ENCODE measurements around the gene EPHB3.

The EPHB3 gene

DNA sequence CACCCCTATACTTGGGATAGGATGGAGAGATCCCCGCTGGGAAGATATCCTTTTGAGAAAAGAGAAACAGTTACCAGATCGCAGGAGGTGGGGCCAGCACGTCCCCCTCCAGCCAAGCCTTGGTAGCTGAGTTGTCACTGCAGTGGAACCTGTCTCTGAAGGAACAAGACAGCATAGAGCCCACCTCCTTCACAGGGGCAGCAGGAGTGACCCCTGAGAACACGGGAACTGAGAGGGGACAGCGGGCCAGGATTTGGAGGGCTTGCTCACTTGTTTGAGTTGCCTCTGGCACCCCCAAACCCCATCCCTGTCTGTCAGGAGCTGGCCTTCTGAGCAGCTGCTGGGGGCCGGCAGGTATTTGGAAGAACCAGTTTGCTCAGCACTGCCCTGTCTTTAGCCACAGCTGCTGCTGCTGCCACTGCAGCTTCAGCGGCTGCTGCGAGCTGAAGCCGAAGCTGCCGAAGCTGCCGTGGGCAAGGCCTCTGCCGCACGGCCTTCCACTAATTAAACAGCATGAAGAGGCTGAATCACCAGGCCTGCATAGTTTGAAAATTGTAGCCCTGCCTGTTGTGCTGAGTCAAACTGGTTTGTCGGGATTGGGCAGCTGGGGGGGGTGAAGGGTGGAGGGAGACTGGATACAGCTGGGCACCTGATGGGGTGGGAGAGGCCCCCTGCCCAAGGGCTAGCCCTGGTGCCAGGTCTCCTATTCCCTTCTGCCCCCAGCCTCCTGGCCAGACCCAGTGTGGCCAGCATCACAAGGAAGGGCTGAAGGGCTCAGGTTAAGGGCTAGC lies 4.0 kb downstream of the EPHB3 start:
- no peak overlapping the region; a peak in 1 of 22 replicates for H3K4me2 ChIP-seq
- peaks cover 19 to 66% (median 38%) of the 10 kb centered on the region in 10 experiments for H3K4me1 ChIP-seq
- peaks cover 0 to 86% (median 54%) of the 10 kb centered on the region in 11 experiments; a peak in 16 of 22 replicates for H4K20me1 ChIP-seq
- no peak overlapping the region for H3K27ac ChIP-seq
- H3K9me3 ChIP-seq (replicated peaks in 1 of 11), result no peaks in the 10 kb centered on the region
- TF ChIP-seq Cebpa-rat (IDR thresholded peaks at IDR 0.05), result no peak
- H3K9ac ChIP-seq, result no peak overlapping the region
- no peak overlapping the region for H3K4me3 ChIP-seq
- H3K27me3 ChIP-seq, result peaks cover 75 to 96% (median 91%) of the 10 kb centered on the region in 11 experiments
- no peaks in the 10 kb centered on the region for H3K36me3 ChIP-seq

DNA sequence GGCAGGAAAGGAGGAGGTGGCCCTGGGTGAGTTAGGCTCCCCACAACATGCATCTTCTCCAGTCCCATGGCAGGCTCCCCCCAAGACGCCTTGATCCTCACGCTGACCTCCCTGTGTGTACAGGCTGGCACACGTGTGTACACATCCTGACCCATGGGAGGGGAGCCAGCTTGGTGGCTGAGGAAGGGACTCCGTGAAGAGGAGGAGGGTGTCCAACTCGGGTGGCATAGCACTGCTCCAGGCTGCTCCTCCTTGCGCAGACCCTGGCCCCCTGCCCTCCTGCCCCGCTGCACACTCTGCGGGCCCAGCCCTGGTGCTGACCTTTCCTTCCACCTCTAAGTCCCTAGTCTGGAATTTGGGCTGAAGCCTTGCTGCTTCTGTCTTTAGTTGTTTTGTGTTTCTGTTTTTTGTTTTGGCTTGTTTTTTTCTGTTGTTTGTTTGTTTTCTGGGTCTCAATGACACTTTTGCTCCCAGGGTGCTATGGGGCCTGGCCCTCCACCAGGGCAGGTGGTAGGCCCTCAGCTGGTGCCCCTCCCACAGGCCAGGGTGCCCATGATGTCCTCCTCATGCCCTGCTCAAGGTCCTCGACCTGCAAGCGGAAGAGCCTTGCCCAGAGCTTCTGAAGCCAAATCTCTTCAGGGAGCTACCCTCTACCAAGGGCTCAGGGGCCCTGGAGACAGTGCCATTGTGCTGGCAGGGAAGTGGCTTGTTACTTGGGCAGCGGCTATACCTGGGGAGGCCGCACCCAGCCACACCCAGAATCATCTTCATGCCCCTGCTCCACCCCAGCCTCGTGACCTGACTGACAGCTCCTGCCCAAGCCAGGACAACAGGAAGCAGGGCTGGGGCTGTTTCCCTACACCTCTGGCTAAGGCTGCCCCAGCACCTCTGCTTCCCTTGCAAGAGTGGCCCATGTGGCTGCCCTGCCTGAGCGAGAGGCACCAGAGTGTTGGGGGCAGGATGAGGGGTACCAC lies 5.1 kb downstream of the EPHB3 start:
- peak overlapping the region in 7 of 11 experiments; percentile 4 to 96 (median 8); a peak in 6 of 22 replicates for H3K4me2 ChIP-seq
- no peak for TF ChIP-seq Cebpa-rat (IDR thresholded peaks at IDR 0.05)
- no peak overlapping the region for H3K27ac ChIP-seq
- no peak overlapping the region for H3K4me3 ChIP-seq
- H3K27me3 ChIP-seq, result peaks cover 74 to 100% (median 100%) of the 10 kb centered on the region in 11 experiments
- H3K9me3 ChIP-seq (replicated peaks in 1 of 11), result no peaks in the 10 kb centered on the region
- H3K9ac ChIP-seq, result no peak overlapping the region
- H3K4me1 ChIP-seq, result peaks cover 14 to 61% (median 33%) of the 10 kb centered on the region in 10 experiments; a peak in 19 of 20 replicates
- peaks cover 0 to 97% (median 54%) of the 10 kb centered on the region in 11 experiments; a peak in 16 of 22 replicates for H4K20me1 ChIP-seq
- no peaks in the 10 kb centered on the region for H3K36me3 ChIP-seq

DNA sequence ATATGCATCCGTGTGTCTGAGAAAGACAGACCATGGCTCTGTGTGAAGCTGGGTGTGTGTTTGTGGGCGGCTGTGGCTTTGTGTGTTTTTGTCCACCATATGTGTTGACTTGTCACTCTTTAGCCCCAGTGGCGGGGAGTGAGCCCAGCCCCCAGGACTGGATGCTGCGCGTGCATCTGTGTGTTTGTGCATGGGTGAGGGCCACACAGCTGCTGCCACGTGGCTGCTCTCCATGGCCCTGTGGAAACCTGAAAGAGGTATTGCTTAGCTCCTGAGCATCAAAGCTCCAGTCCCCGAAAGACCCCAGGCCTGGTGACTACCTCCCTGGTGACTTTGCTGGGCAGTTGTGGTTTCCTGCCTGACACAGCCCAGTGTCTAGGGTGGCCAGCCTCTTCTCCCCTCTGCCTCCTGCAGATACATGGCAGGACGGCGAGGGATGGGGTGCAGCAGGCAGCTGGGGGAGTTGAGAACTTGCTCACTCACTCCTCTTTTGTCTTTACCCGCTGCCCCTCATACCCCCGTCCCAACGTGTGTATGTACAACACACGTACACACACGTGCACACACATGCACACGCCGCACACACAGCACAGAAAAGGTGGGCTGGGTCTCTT lies 6.5 kb downstream of the EPHB3 start:
- H3K4me1 ChIP-seq, result peaks cover 14 to 55% (median 26%) of the 10 kb centered on the region in 10 experiments; a peak in 19 of 20 replicates
- peaks cover 0 to 5% (median 0%) of the 10 kb centered on the region in 11 experiments; a peak in 3 of 22 replicates for H3K36me3 ChIP-seq
- H3K9me3 ChIP-seq (replicated peaks in 1 of 11), result no peaks in the 10 kb centered on the region
- no peak overlapping the region for H3K9ac ChIP-seq
- H3K27me3 ChIP-seq, result peaks cover 61 to 93% (median 88%) of the 10 kb centered on the region in 11 experiments
- H3K27ac ChIP-seq, result no peak overlapping the region
- peak overlapping the region; percentile 34 to 99 (median 96); a peak in 21 of 22 replicates for H3K4me2 ChIP-seq
- peak overlapping the region in 2 of 10 experiments; percentile 59 to 72; a peak in 2 of 20 replicates for H3K4me3 ChIP-seq
- TF ChIP-seq Cebpa-rat (IDR thresholded peaks at IDR 0.05), result no peak
- H4K20me1 ChIP-seq, result peaks cover 0 to 96% (median 41%) of the 10 kb centered on the region in 11 experiments; a peak in 16 of 22 replicates

DNA sequence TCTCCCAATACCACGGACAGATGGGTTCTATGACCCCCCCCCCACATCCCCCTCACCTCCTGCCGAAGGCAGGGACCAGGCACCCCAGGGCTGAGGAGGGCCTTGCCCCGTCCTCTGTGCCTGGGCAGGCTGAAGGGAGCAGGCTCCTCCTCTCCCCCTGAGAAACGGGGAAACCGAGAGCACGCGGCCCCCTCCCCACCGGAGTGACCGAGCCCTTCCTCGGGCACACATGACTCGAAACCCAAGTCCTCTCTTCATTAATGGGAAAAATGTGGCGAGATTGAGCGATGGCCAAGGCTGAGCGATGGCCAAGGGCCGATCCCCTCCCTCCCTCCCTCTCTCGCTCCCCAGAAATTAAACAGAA lies 7.0 kb downstream of the EPHB3 start:
- H3K27ac ChIP-seq, result no peak overlapping the region
- H3K36me3 ChIP-seq, result peaks cover 0 to 6% (median 0%) of the 10 kb centered on the region in 11 experiments; a peak in 3 of 22 replicates
- peaks cover 0 to 96% (median 36%) of the 10 kb centered on the region in 11 experiments; a peak in 15 of 22 replicates for H4K20me1 ChIP-seq
- H3K4me1 ChIP-seq, result peaks cover 14 to 54% (median 31%) of the 10 kb centered on the region in 10 experiments; a peak in 19 of 20 replicates
- TF ChIP-seq Cebpa-rat (IDR thresholded peaks at IDR 0.05), result no peak
- H3K27me3 ChIP-seq, result peaks cover 56 to 89% (median 83%) of the 10 kb centered on the region in 11 experiments
- no peaks in the 10 kb centered on the region for H3K9me3 ChIP-seq (replicated peaks in 1 of 11)
- peak overlapping the region in 9 of 10 experiments; percentile 52 to 72 (median 59); a peak in 12 of 20 replicates for H3K4me3 ChIP-seq
- peak overlapping the region in 3 of 11 experiments; percentile 54 to 73 (median 63); a peak in 4 of 22 replicates for H3K9ac ChIP-seq
- peak overlapping the region; percentile 88 to 99 (median 97) for H3K4me2 ChIP-seq

DNA sequence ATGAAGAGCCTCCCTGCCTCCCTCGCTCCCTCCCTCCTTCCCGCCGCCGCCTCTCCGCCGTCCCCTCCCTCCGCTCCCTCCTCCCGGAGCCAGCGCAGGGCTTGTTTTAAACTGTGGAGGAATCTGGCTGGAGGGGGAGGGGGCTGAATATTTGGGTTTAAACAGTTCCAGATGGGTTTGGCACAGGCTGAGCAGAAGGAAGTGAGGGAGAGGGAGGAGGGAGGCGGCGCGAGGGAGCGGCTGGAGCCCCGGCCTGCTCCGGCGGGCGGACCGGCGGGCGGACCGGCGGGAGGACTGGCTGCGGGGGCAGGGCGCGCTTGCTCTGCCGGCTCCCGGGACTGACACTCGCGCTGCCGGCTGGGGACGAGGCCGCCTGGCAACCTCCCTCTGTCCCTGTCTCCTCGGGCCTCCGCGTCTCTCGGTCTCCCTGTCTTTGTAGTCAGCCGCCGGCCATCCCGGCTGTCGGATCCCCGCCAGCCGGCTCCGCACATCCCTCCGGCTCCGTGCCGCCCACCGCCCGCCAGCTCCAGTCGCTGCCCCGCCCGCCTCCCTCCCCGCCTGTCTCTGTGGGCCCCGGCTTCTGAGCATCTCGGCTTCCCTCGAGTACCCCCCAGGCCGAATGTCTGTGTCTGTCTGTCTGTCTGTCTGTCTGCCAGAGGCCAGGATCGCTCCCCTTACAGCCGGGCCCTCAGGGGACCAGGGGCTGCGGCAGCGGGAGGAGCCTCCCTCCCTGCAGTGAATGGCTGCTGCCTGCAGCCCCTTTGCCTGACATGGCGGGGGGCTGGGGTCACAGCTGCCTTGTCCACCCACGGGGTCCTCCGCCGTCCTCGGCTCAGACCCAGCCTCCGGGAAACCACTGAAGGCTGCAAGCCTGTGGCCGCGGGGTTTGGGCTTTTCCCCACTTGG lies 7.6 kb downstream of the EPHB3 start:
- TF ChIP-seq Cebpa-rat (IDR thresholded peaks at IDR 0.05), result no peak
- peak overlapping the region; percentile 49 to 73 (median 64); a peak in 20 of 22 replicates for H3K9ac ChIP-seq
- H3K36me3 ChIP-seq, result peaks cover 0 to 6% (median 0%) of the 10 kb centered on the region in 11 experiments; a peak in 3 of 22 replicates
- peak overlapping the region; percentile 88 to 99 (median 97) for H3K4me2 ChIP-seq
- peaks cover 0 to 96% (median 29%) of the 10 kb centered on the region in 11 experiments; a peak in 15 of 22 replicates for H4K20me1 ChIP-seq
- no peaks in the 10 kb centered on the region for H3K9me3 ChIP-seq (replicated peaks in 1 of 11)
- peak overlapping the region; percentile 52 to 72 (median 59) for H3K4me3 ChIP-seq
- H3K27ac ChIP-seq, result peak overlapping the region in 2 of 11 experiments; percentile 2 to 39; a peak in 2 of 22 replicates
- H3K4me1 ChIP-seq, result peaks cover 14 to 52% (median 37%) of the 10 kb centered on the region in 10 experiments; a peak in 19 of 20 replicates
- peaks cover 49 to 82% (median 77%) of the 10 kb centered on the region in 11 experiments for H3K27me3 ChIP-seq

DNA sequence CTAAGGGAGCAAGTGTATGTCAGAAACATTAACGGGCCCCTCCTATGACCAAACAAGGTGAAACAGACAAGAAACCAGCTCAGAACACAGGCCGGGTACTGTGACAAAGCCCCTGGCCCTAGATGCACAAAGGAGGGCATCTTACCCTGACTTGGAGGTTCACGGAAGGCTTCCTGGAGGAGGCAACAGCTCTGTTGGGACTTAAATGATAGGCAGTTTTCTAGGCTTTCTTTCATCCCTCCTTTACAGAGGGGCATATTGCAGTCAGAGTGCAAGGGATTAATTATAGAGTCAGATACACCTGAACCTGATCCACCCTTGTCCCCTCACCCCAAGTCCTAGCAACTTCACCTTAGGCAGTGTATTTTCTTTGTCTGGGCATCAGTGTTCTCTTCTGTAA lies 8.4 kb downstream of the EPHB3 start:
- peak overlapping the region; percentile 88 to 99 (median 97); a peak in 16 of 22 replicates for H3K4me2 ChIP-seq
- H4K20me1 ChIP-seq, result peaks cover 0 to 95% (median 21%) of the 10 kb centered on the region in 11 experiments; a peak in 14 of 22 replicates
- H3K4me1 ChIP-seq, result peaks cover 20 to 61% (median 46%) of the 10 kb centered on the region in 10 experiments; a peak in 19 of 20 replicates
- no peak for TF ChIP-seq Cebpa-rat (IDR thresholded peaks at IDR 0.05)
- H3K9ac ChIP-seq, result no peak overlapping the region; a peak in 1 of 22 replicates
- H3K9me3 ChIP-seq (replicated peaks in 1 of 11), result no peaks in the 10 kb centered on the region
- peaks cover 43 to 74% (median 68%) of the 10 kb centered on the region in 11 experiments for H3K27me3 ChIP-seq
- H3K27ac ChIP-seq, result no peak overlapping the region
- peaks cover 0 to 6% (median 0%) of the 10 kb centered on the region in 11 experiments; a peak in 3 of 22 replicates for H3K36me3 ChIP-seq
- H3K4me3 ChIP-seq, result no peak overlapping the region

DNA sequence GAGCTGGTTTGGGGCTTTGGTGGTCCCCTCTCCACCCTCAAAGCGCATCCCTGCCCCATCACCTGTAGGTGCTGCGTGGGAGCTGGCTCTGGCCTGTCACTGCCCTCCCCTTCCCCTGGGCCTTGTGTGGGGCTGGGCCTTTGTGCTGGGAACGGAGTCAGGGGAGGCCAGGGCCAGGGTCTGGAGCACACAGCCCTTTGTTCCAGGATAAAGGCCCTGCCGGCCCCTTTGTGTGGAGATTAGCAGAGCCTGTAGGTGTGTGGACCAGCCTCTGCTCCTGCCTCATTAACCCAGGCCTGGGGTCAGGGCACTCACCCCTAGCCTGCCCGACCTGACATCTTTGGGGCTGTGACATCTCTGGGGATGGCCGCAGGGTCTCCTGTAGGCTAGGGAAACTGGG lies 8.9 kb downstream of the EPHB3 start:
- Histone ChIP-seq H3K36me3 (peaks cover 0 to 6% (median 0%) of the 10 kb centered on the region in 11 experiments; a peak in 3 of 22 replicates), H3K9ac (no peak overlapping the region), H3K4me1 (peaks cover 20 to 63% (median 48%) of the 10 kb centered on the region in 10 experiments; a peak in 19 of 20 replicates), H3K4me3 (no peak overlapping the region), H3K4me2 (no peak overlapping the region), H3K9me3 (replicated peaks in 1 of 11) (no peaks in the 10 kb centered on the region), H4K20me1 (peaks cover 0 to 90% (median 17%) of the 10 kb centered on the region in 11 experiments; a peak in 14 of 22 replicates), H3K27me3 (peaks cover 39 to 69% (median 63%) of the 10 kb centered on the region in 11 experiments), H3K27ac (no peak overlapping the region)
- TF ChIP-seq Cebpa-rat (IDR thresholded peaks at IDR 0.05), result no peak

Measured in BLaER1 treated with 17β-estradiol and CSF1 and Interleukin-3, amounts not matched to agents 10 nM and 100 nM (cell line).